ENCODE data around the gene CRYZL1.
A peak's percentile ranks its signal among the peaks of the same experiment; 100 is the strongest.

GRCh38 chr21:33541756-33542639 is 99.5 kb downstream of the CRYZL1 start, which contains the start of gene GART:
- TF ChIP-seq, protein P1, sequence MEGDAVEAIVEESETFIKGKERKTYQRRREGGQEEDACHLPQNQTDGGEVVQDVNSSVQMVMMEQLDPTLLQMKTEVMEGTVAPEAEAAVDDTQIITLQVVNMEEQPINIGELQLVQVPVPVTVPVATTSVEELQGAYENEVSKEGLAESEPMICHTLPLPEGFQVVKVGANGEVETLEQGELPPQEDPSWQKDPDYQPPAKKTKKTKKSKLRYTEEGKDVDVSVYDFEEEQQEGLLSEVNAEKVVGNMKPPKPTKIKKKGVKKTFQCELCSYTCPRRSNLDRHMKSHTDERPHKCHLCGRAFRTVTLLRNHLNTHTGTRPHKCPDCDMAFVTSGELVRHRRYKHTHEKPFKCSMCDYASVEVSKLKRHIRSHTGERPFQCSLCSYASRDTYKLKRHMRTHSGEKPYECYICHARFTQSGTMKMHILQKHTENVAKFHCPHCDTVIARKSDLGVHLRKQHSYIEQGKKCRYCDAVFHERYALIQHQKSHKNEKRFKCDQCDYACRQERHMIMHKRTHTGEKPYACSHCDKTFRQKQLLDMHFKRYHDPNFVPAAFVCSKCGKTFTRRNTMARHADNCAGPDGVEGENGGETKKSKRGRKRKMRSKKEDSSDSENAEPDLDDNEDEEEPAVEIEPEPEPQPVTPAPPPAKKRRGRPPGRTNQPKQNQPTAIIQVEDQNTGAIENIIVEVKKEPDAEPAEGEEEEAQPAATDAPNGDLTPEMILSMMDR (IDR thresholded peaks at IDR 0.05), result no peak
- TF ChIP-seq POLR2A (IDR thresholded peaks at IDR 0.05), result peak; percentile 57
